Measurements from ENCODE around the gene KIF3B.
"Not testable (repeated sequence)": the region's sequence is repeated elsewhere in the genome, so short reads cannot be mapped to it uniquely, and the experiment has no call there.

The KIF3B gene

GRCh38 chr20:32333181-32333987, 55.9 kb downstream of the KIF3B start:
- DNase-seq, result no peak

- no peak for DNase-seq
Measured at GRCh38 chr20:32333988-32334885, 56.8 kb downstream of the KIF3B start.

- no peak for DNase-seq
Measured at GRCh38 chr20:32336918-32337347, 59.5 kb downstream of the KIF3B start.

GRCh38 chr20:32337937-32338661, 60.6 kb downstream of the KIF3B start:
- no peak for DNase-seq

GRCh38 chr20:32338665-32339064, 61.2 kb downstream of the KIF3B start:
- DNase-seq, result no peak

GRCh38 chr20:32339116-32339515, 61.7 kb downstream of the KIF3B start:
- DNase-seq, result no peak

- DNase-seq, result not testable (repeated sequence)
Measured at GRCh38 chr20:32341053-32341452, 63.6 kb downstream of the KIF3B start.

- DNase-seq, result no peak
Measured at GRCh38 chr20:32343439-32343838, 66.0 kb downstream of the KIF3B start.

- no peak for DNase-seq
Measured at GRCh38 chr20:32344835-32345506, 67.5 kb downstream of the KIF3B start.

GRCh38 chr20:32348207-32348606, 70.8 kb downstream of the KIF3B start:
- DNase-seq, result no peak

- no peak for DNase-seq
Measured at GRCh38 chr20:32350421-32350820, 73.0 kb downstream of the KIF3B start.

- DNase-seq, result no peak
Measured at GRCh38 chr20:32352121-32352720, 74.8 kb downstream of the KIF3B start.

GRCh38 chr20:32353848-32354496, 76.5 kb downstream of the KIF3B start:
- no peak for DNase-seq

- no peak for DNase-seq
Measured at GRCh38 chr20:32354592-32355416, 77.4 kb downstream of the KIF3B start.

GRCh38 chr20:32355417-32355841, 78.0 kb downstream of the KIF3B start:
- no peak for DNase-seq

GRCh38 chr20:32355907-32356621, 78.6 kb downstream of the KIF3B start:
- DNase-seq, result not testable (repeated sequence)

- DNase-seq, result no peak
Measured at GRCh38 chr20:32356622-32357374, 79.3 kb downstream of the KIF3B start.

- no peak for DNase-seq
Measured at GRCh38 chr20:32357375-32357868, 80.0 kb downstream of the KIF3B start.
